Spleen (tissue), 7 donors: Measurements from ENCODE around the gene MGAT4A.

Experiments
- CTCF ChIP-seq, 11 experiments: fragments of 200-600 bp in 7 of 11; fragments of 450-650 bp in 4 of 11; sonication (generic) in 4 of 11; IDR thresholded peaks in 8 of 11; conservative IDR thresholded peaks in 3 of 11; 1 replicate in 7 of 11; 2 replicates in 4 of 11; pipeline versions ENCODE4 v1.4.0 to v1.8.0; 2016 to 2021; ENCODE audit warnings: antibody characterized with exemption in 11 of 11, inconsistent platforms in 4 of 11, mild to moderate bottlenecking in 1 of 11
- POLR2AphosphoS5 ChIP-seq, 3 donors: sonication (generic); formaldehyde crosslinking; IDR thresholded peaks; one replicate each; pipeline ENCODE4 v1.5.1; 2017; ENCODE audit warnings: antibody characterized with exemption in 3 of 3
- donor health status: DM: no; HTN: no; CAD: no; lungs with moderate emphysema.
- donor health status: DM: no; HTN: no; CAD: no.
- donor health status: DM: no; HTN: no; CAD: no.

- no peak for TF ChIP-seq CTCF (IDR thresholded peaks at IDR 0.05 in 8 of 11, conservative IDR thresholded peaks at IDR 0.05 in 3 of 11)
- no peak for TF ChIP-seq POLR2AphosphoS5 (IDR thresholded peaks at IDR 0.05)
These were observed 32.4 kb upstream of the MGAT4A start for GRCh38 chr2:98763209-98763951.
